GM12878 (cell line): Measurements from ENCODE around the gene CACNA1B. TPM values are rescaled to one million over a fixed set of nuclear protein-coding genes. Genes with fewer than 3 reads are reported as not detected.

Experiments
- FOXM1 ChIP-seq: IDR thresholded peaks from 2 replicates; pipeline ENCODE4 v1.6.1; 2012; ENCODE audit warnings: low read depth, mild to moderate bottlenecking, inconsistent platforms, low read length, moderate library complexity
- JUND ChIP-seq: IDR thresholded peaks from 2 replicates; pipeline ENCODE4 v1.6.1; 2012; ENCODE audit warnings: low read depth, mild to moderate bottlenecking, low read length, improper control_type of control experiment, moderate library complexity
- NBN ChIP-seq: fragments of 450-650 bp; IDR thresholded peaks from 2 replicates; pipeline ENCODE4 v1.6.1; 2016
- NR2C1 ChIP-seq: fragments of 450-650 bp; IDR thresholded peaks from 2 replicates; pipeline ENCODE4 v1.6.1; 2017; ENCODE audit warnings: antibody characterized with exemption, mild to moderate bottlenecking, moderate library complexity
- POLR2A ChIP-seq: IDR thresholded peaks from 2 replicates; pipeline ENCODE4 v1.6.1; 2011; ENCODE audit warnings: low read depth, mild to moderate bottlenecking, low read length
- POLR2AphosphoS5 ChIP-seq: IDR thresholded peaks from 2 replicates; pipeline ENCODE4 v1.6.1; 2011; ENCODE audit warnings: mild to moderate bottlenecking, low read length, inconsistent platforms
- RCOR1 ChIP-seq: conservative IDR thresholded peaks from 2 replicates; pipeline ENCODE4 v1.6.1; 2012; ENCODE audit warnings: low read depth, low read length, improper control_type of control experiment
- STAT3 ChIP-seq: IDR thresholded peaks from 2 replicates; pipeline ENCODE4 v1.6.1; 2011; ENCODE audit warnings: low read depth, low read length, improper control_type of control experiment
- ZBTB4 ChIP-seq: fragments of 450-650 bp; formaldehyde crosslinking; IDR thresholded peaks from 2 replicates; pipeline ENCODE4 v1.4.0; 2022; ENCODE audit warnings: mild to moderate bottlenecking, moderate library complexity
- polyA plus RNA-seq, 11 experiments: library from polyadenylated mRNA; depleted of rRNA in 4 of 11; unstranded in 6 of 11; stranded (reverse) in 5 of 11; fragments of >200 nt; fragmentation: Nextera tagmentation in 4 of 11; fragmentation: Illumina TruSeq in 1 of 11; extraction: Ambion mirVana in 4 of 11; extraction: Trizol in 1 of 11; gene quantifications; 1 replicate in 1 of 11; 2 replicates in 10 of 11; pipeline versions ENCODE4 v1.2.1 to v1.2.3, GENCODE V29; 2011 to 2016; ENCODE audit warnings: inconsistent platforms in 2 of 11, missing spikeins in 2 of 11, low read depth in 1 of 11
- total RNA-seq, 4 experiments: library from RNA; depleted of rRNA in 3 of 4; stranded (reverse); fragments of >200 nt in 3 of 4; fragmentation: Illumina TruSeq in 1 of 4; extraction: Trizol in 1 of 4; gene quantifications; 2 replicates each; pipeline versions ENCODE4 v1.2.1 to v1.2.3, GENCODE V29; 2013 to 2021
- TF ChIP-seq, protein P1 (sequence below): IDR thresholded peaks from 2 replicates; pipeline ENCODE4 v1.6.1; 2012; ENCODE audit warnings: low read depth, low read length, improper control_type of control experiment

Gene CACNA1B
- total and polyA plus RNA-seq, 10 of the 15 experiments (the other 5 are each of a cell fraction or from before 2014, with no cell fraction given): 0.01 to 0.03 (median 0.01) TPM; not detected in 7

DNA sequence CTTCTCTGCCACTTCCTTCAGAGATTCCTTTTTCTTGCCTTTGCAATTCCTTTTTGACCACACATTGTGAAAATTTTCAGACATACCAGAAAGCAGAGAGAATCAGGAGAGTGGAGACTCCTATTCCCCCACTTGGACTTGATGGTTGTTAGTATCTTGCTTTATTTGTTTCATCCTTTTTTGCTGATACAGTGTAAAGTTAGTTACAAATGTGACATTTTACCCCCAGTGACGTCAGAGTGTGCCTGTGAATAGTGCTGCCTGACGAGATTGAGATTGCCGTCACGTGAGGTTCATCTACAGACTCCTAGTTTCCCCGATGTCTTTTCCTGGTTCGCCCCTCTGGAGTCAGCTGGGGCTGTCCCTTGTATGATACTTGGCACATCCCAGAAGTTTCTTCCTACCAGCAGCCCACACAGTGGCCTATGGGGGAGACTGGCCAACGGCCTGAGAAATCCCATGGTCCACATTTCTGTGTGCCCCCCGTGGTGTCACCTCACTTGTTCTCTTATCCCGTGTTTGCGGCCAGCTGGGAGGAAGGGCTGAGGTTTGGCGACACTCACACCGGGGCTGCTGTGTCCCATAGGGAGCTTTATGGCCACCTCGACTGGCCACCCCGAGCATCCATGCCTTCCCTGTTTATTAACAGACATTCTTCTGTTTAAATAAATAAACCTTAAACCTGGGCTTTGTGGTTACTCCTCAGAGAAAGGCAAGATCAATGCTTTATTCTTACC, 48.2 kb upstream of the CACNA1B start (continued):
- TF ChIP-seq NBN: no peak
- no peak for TF ChIP-seq ZBTB4
- TF ChIP-seq POLR2A: no peak
- TF ChIP-seq JUND: no peak
- no peak for TF ChIP-seq RCOR1
- no peak for TF ChIP-seq STAT3
- no peak for TF ChIP-seq NR2C1
- no peak for TF ChIP-seq FOXM1
- TF ChIP-seq, protein P1, sequence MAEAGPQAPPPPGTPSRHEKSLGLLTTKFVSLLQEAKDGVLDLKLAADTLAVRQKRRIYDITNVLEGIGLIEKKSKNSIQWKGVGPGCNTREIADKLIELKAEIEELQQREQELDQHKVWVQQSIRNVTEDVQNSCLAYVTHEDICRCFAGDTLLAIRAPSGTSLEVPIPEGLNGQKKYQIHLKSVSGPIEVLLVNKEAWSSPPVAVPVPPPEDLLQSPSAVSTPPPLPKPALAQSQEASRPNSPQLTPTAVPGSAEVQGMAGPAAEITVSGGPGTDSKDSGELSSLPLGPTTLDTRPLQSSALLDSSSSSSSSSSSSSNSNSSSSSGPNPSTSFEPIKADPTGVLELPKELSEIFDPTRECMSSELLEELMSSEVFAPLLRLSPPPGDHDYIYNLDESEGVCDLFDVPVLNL: no peak
- no peak for TF ChIP-seq POLR2AphosphoS5
